Activated CD4-positive, alpha-beta T cell treated with anti-CD3 and anti-CD28 coated beads for 4 hours (primary cell): ENCODE data around the gene NRP1.

Source experiments
- DNase-seq, 2 donors: peaks; one replicate each; pipeline ENCODE4 v3.0.0-alpha.2; 2020

Gene NRP1

GRCh38 chr10:33174674-33175434 is 159.6 kb downstream of the NRP1 start:
- DNase-seq, result no peak

GRCh38 chr10:33165911-33166310 is 168.6 kb downstream of the NRP1 start:
- no peak for DNase-seq

GRCh38 chr10:33164060-33164709 is 170.3 kb downstream of the NRP1 start:
- no peak for DNase-seq

GRCh38 chr10:33162248-33162575 is 172.3 kb downstream of the NRP1 start:
- no peak for DNase-seq

GRCh38 chr10:33161550-33162247 is 172.8 kb downstream of the NRP1 start:
- no peak for DNase-seq

GRCh38 chr10:33160151-33160550 is 174.3 kb downstream of the NRP1 start:
- no peak for DNase-seq

- DNase-seq, result no peak
Measured at GRCh38 chr10:33157103-33157502, 177.4 kb downstream of the NRP1 start.

GRCh38 chr10:33155720-33156638 is 178.5 kb downstream of the NRP1 start:
- DNase-seq, result peak; percentile 48 to 52

- DNase-seq, result no peak
Measured at GRCh38 chr10:33154590-33154989, 179.9 kb downstream of the NRP1 start.

- DNase-seq, result no peak
Measured at GRCh38 chr10:33153968-33154327, 180.5 kb downstream of the NRP1 start.

- no peak for DNase-seq
Measured at GRCh38 chr10:33153251-33153967, 181.1 kb downstream of the NRP1 start.

GRCh38 chr10:33152750-33153149 is 181.7 kb downstream of the NRP1 start:
- DNase-seq, result no peak

GRCh38 chr10:33152146-33152545 is 182.3 kb downstream of the NRP1 start:
- DNase-seq, result no peak

GRCh38 chr10:33151344-33151864 is 183.1 kb downstream of the NRP1 start:
- no peak for DNase-seq

- no peak for DNase-seq
Measured at GRCh38 chr10:33150889-33151288, 183.6 kb downstream of the NRP1 start.

- no peak for DNase-seq
Measured at GRCh38 chr10:33150146-33150545, 184.3 kb downstream of the NRP1 start.

- DNase-seq, result no peak
Measured at GRCh38 chr10:33147013-33147310, 187.5 kb downstream of the NRP1 start.

GRCh38 chr10:33146189-33147012 is 188.1 kb downstream of the NRP1 start:
- no peak for DNase-seq

- no peak for DNase-seq
Measured at GRCh38 chr10:33145451-33146188, 188.8 kb downstream of the NRP1 start.

GRCh38 chr10:33143160-33143728 is 191.2 kb downstream of the NRP1 start:
- peak; percentile 59 to 63 for DNase-seq
